NAMALWA (cell line): ENCODE data around the gene FBN2.
"Not testable (repeated sequence)": the region's sequence is repeated elsewhere in the genome, so short reads cannot be mapped to it uniquely, and the experiment has no call there.

Experiments used
- DNase-seq: peaks from one replicate; pipeline ENCODE4 v3.0.0-alpha.2; 2015; ENCODE audit warnings: low spot score

The FBN2 gene

DNA sequence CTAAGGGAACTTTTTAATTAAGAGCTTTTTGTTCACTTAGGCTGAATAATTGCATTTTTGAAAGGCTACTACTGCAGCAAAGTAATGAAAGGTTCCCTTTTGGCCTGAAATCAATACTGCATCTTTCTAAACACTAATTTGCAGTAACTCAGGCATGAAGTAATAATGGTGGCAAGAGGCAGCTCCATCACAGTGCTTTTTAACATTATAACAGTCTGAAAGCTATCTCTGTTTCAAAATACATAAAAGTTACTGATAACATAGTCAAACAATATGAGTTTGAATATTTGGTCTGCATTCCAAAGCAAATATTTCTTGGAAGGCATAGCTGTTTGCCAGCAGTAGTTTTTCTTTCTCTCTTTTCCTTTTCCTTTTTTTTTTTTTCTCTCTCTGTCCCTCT, 113.4 kb downstream of the FBN2 start:
- no peak for DNase-seq

- DNase-seq, result no peak
Measured at GRCh38 chr5:128422612-128423011, 115.4 kb downstream of the FBN2 start.

- DNase-seq, result no peak
Measured at GRCh38 chr5:128414469-128414868, 123.6 kb downstream of the FBN2 start.

DNA sequence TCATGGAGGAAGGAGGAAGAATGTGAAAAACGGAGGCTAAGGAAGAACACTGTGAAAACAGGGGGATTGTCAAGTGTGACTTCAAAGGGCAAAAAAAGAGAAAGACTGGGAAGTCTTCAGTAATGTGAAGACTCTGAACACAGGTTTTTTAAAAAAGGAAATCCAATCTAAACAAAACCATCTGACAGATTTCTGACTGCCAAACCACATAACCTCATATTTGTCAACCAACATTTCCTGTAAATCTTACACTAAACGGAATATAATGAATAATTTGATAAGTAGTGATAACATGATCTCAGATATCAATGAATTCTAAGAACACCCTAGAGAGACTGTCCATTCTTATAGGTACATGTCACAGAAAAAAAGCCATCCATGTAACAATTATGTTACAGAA, 124.7 kb downstream of the FBN2 start:
- no peak for DNase-seq

DNA sequence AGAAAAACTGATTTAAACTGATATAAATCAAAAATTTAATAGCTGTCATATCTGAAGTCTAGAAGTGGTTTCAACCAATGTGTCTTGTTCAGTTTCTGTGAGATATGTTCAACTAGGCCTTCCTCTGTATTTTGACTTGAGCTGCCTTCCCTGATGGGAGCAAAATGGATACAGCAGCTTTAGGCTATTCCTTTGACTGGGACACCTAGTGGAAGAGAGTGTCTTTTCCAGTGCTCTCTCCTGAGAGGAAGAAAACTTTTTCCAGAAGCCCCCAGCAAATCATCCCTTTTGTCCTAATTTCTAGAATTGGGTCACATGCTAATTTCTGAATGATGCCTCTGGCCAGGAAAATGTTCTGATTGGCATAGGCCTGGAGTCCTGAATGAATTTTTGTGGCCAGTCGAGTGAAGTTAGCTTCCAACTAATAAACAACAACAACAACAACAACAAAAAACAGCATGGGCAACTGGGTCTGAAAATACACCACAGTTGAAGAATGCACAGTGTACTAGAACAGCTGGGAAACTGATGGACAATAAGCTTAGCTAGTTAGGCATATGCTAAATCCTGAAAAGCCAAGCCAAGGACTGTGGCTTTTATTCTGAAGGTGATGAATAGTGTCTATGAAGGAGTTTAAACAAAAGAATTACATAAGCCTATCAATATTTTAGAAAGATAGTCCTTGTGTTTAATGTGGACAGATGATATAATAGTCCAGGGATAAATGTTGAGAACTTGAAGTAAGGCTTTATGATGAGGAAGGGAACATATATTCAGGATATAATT, 125.7 kb downstream of the FBN2 start:
- no peak for DNase-seq

DNA sequence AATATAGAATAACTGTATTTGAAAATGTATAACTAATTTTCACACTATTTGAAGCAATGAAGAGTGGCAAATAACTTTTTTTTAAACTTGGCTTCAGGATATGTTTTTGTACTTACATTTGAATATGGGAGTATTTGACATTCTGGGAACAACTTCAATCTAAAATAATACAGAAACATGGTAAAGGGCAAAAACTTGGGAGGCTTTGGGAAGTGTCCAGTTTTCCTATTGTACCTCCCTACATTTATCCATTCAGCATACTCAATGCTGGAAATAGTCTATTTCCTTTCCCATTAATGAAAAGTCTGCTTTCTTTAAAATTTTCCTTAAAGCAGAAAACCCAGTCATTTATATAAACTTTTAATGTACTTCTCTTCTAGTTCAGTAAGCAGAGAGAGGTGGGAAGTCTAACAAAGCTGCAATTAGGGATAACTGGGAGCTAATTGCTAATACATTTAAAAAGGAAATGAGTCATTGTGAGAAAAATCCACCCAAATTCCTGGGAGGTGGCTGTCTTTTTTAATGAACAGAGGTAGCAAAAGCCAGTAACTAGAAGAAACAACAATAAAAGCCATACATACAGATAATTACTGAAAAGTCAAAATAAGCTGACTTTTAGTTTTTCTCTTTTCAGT, 128.8 kb downstream of the FBN2 start:
- DNase-seq, result no peak

- DNase-seq, result no peak
Measured at GRCh38 chr5:128408622-128409021, 129.4 kb downstream of the FBN2 start.

DNA sequence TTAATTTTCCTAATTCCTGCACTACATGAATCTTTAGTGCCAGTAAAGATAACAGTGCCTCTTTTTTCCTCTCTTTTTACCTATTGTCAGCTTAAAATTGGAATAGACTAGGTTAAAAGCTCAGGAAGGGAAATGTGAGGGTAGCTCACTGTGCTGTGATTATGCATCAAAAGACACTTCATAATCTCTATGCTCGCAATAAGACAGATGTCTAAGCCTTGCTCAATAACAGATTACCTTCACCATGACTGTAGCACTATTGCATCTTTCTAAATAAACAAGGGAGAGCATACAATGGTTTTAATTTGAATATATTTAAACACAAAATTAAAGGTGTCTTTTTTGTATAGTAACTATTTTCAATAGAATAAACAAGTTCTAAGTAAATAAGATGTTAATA, 130.1 kb downstream of the FBN2 start:
- no peak for DNase-seq

DNA sequence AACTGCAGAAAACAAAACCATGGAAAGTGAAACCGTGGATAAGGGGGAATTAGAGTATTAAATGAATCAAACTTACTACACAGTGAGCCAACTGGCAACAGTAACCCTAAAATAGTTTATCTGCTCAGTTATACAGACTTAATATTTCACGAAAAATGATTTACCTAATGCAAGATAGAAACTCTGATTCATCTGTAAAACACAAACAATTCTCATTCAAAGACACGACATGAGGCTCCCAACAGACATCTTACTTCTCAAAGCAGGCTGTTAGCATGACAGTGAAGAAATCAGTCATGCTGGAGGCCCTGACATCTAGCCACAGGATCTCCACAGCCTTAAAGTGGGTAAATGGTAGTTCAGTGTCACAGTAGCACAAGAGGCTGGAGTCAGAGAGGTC, 131.2 kb downstream of the FBN2 start:
- no peak for DNase-seq

DNA sequence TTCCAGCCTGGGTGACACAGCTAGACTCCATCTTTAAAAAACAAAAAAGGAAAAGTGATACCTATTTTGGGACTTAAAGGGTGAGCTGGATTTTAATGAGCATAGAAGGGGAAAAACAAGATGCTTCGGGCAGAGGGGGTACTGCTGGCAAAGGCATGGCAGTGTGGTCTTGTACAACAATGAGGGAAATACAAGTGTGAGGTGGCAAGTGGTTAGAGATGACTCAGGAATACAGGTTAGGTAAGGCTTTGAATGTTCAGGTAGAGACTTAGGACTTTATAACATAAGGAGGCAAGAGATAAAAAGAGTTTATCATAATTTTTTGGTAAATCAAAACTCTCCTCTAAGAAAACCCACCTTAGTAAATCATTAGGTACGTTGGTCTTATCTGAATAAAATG, 132.9 kb downstream of the FBN2 start:
- DNase-seq, result no peak

- DNase-seq, result no peak
Measured at GRCh38 chr5:128403333-128403732, 134.7 kb downstream of the FBN2 start.

DNA sequence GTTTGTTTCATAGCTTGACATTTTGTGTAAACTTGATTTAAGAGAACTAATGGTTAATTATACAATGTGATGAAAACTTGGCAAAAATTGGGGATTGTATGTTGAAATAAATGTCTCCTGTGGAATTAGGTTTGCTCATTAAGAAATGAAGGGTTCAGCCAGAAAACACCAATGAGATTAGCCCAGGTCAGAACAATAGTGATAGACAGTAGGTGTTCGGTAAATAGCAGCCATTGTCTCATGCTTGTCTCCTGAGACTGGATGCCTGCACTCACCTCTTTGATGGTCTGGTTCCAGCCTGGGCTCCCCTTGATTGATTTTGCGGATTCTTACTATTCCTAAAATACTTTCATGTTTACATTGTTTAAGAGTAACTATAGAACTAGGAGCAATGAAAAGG, 135.5 kb downstream of the FBN2 start:
- no peak for DNase-seq

- not testable (repeated sequence) for DNase-seq
Measured at GRCh38 chr5:128400766-128401165, 137.3 kb downstream of the FBN2 start.

- no peak for DNase-seq
Measured at GRCh38 chr5:128399111-128399510, 138.9 kb downstream of the FBN2 start.

DNA sequence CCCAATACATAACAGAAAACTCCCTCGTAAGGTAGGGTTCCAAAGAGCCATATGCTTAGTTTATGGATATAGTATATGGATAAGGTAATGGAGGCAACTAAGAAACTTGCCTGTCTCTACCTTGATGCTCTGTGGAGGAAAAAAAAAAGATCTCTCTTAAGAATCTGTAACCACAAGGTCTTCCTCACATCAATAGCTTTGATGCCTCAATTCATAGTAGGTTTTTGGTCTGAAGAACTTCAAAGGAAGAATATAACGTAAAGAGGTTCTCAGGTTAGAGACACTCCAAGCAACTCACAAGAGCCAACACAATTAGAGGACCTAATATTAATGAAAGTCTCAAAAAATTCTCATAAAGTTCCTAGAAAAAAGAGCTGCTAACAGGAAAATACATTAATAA, 140.2 kb downstream of the FBN2 start:
- no peak for DNase-seq

DNA sequence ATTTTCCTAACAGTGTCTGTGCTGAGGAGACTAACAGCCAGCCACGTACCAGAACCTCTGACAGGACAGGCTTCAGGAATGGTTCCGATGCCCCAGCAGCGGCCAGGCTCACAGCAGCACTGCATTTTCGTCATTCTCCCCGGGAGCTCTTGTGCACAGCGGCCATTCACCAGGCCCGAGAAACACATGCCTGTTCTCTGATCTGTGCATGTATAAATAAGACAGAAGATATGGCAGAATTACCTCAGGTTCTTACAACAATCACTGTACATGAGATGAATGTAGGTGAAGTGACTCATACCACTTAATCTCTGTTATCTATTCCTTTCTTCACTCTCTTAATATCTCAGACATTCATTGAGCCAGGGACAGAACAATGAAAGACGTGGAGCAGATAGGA, 143.0 kb downstream of the FBN2 start:
- no peak for DNase-seq

DNA sequence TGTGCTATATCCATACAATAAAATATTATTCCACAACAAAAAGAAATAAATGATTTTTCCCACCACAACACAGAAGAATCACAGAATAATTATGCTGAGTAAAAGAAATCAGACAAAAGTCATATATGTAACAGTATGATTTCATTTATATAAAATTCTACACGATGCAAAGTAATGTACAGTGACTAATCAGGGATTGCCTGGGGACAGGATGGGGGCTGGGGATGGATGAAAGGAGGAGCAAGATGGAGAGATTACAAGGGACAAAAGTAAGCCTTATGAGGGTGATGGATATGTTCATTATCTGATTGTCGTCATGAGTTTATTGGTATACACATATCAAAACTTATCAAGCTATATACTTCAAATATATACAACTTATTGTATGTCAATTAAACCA, 154.0 kb downstream of the FBN2 start:
- DNase-seq, result no peak

DNA sequence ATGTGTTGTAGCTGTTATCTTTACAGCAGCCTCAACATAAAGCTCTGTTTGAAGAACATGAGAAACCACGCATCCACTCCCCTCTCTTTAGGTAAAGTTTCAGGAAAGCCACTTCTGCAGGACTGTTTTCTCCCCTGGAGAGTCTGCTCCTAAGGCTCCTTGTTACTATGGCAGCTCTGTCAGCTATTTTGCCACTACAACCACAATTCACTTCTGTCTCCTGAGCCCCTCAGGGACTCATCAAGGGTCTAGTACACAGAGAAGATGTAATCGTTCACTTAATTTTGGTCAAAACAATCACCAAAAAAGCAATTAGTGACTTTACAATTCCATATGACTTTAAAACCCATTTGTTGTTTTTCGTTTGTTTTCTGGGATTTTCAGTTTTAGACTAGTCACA, 157.7 kb downstream of the FBN2 start:
- DNase-seq, result no peak

DNA sequence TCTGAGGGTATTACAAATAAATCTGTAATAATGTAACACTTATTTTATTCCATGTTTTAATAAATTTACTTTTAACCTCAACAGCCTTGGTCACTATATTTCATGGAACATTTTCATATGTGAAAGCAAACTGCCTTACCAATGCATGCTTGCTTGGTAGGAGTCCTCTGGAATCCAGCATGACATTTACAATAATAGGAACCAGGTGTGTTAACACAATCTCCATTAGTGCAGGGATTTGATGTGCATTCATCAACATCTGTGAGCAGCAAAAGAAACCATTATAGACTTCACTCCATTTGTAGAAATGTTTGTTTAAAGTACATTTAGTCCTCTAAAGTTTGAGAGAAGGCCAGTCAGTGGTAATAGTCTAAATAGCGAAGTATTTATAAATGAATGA, 159.4 kb downstream of the FBN2 start:
- DNase-seq, result no peak

DNA sequence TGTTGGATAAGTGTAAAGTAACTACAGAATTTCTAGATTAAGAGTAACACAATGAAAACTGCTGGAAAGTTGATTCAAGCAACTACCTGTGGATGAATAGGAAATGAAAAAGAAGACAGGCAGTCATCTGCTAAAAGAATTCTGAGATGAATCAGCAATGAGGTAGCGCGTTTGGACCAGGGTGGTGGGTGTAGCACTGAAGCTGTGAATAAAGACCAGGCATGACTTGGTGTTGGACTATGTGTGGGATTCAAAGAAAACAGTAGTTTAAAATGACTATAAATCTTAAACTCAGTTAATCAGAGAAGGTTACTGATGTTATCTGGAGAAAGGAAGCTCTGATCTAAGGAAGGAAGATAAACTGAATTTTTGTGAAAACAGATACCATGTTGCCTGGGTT, 159.8 kb downstream of the FBN2 start:
- no peak for DNase-seq

DNA sequence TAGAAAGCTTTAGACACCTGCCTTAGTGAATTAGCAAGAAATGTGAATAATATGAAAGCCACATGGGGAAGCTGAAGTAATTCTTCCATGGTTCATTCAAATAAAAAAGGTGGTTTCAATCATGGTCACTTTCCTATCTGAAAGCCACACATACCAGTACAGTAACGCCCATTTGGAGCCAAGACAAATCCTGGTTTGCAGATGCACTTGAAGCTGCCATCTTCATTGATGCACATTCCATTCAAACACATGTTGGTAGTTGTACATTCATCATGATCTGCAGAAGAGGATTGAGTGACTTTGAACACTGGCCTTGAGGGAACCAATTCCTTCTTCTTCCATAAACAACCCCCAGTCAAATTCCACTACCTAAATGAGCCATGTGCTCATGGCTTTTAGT, 161.5 kb downstream of the FBN2 start:
- DNase-seq, result no peak

GRCh38 chr5:128366147-128366546, 171.9 kb downstream of the FBN2 start:
- no peak for DNase-seq

DNA sequence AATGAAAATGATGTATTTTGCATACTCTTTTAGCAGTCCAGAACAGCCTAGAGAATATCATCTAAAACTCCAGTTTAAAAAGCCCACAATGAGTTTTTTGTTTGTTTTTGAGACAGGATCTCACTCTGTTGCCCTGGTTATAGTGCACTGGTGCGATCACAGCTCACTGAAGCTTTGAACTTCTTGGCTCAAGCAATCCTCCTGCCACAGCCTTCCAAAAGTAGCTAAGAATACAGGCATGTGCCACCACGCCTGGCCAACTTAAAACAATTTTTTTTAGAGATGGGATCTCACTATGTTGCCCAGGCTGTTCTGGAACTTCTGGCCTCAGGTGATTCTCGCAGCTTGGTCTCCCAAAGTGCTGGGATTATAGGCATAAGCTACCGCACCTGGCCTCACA, 175.7 kb downstream of the FBN2 start:
- DNase-seq, result no peak

GRCh38 chr5:128358826-128359225, 179.2 kb downstream of the FBN2 start:
- DNase-seq, result no peak
